Activated CD8-positive, alpha-beta memory T cell treated with anti-CD3 and anti-CD28 coated beads for 36 hours (primary cell): ENCODE measurements around the gene CCDC85C. TPM values are rescaled to one million over a fixed set of nuclear protein-coding genes. Genes with fewer than 3 reads are reported as not detected.

Source experiments
- CTCF ChIA-PET: fragments of 350-600 bp; sonication (Branson Sonifier 250); formaldehyde crosslinking; loops from one replicate; lab custom pipeline; 2021; ENCODE audit warnings: antibody characterized with exemption; lab: Charles Lee
- POLR2A ChIA-PET: fragments of 350-600 bp; sonication (Branson Sonifier 250); formaldehyde crosslinking; loops from one replicate; lab custom pipeline; 2021; ENCODE audit warnings: antibody characterized with exemption; lab: Charles Lee
- total RNA-seq, 2 experiments: library from RNA; stranded (reverse); gene quantifications; one replicate each; pipeline ENCODE4 v1.2.3, GENCODE V29; 2021

CCDC85C gene
- total RNA-seq, 2 experiments from 2014 or later = 4.7 to 5.5 TPM

DNA sequence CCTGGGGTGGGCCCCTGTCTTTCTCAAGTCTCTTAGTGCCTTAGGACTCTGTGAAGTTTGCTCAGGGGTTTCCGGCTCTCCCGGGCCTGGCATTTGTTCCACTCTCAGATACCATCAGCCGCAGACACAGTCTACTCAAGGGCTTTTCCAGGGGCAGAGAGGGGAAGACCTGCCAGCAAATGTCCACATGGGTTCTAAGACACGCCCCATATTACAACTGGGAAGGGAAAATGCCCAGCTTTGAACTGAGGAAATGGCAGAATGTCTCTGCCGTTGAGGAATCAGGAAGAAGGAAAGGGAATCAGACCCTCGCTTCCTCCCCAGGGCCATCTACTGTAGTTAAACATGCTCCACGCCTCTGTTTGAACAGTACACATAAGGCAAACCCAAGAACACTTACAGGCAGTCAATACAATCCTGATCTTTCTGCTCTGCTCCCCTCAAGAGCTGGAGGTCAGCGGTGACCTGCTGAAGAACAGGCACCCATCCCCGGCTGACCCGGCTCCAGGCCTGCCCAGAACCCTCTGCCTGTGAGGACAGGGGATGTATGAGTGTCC, 7.9 kb downstream of the CCDC85C start:
- POLR2A ChIA-PET = no interaction called here
- CTCF ChIA-PET = interaction anchor here (1.4 kb wide), 1 partner anchor 9 kb away, joined by 6 read pairs; no protein-coding TSS in a partner anchor

DNA sequence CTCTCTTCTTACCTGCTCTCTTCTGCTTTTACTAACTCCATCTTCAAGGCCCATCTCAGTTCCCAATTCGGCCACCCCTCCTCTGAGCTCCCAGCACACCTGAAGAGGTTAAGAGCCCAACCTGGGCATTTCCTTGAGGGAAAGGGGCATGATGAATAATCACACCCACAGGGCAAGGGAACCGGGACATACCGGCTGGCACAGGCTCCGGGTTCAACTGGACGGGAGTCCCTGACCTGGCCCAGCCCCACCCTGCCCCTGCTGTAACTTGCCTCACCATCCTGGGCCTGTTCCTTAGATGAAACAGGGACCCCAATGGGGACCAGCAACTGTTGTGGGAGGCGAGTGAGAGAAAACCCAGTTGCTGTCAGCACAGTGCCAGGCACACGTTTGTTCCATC, 8.5 kb downstream of the CCDC85C start:
- ChIA-PET CTCF (interaction anchor here (1.4 kb wide), 1 partner anchor 10 kb away, joined by 6 read pairs; no protein-coding TSS in a partner anchor), POLR2A (interaction anchor here (2.1 kb wide), 1 partner anchor 9 kb away, joined by 16 read pairs; the partner anchor contains the start of gene CCDC85C)

- ChIA-PET CTCF (interaction anchor here (1.4 kb wide), 1 partner anchor 10 kb away, joined by 6 read pairs; no protein-coding TSS in a partner anchor), POLR2A (interaction anchor here (2.1 kb wide), 1 partner anchor 9 kb away, joined by 16 read pairs; the partner anchor contains the start of gene CCDC85C)
Measured at GRCh38 chr14:99595034-99595433, 9.0 kb downstream of the CCDC85C start.

GRCh38 chr14:99593971-99594841, 9.8 kb downstream of the CCDC85C start:
- CTCF ChIA-PET = interaction anchor here (1.4 kb wide), 1 partner anchor 11 kb away, joined by 6 read pairs; no protein-coding TSS in a partner anchor
- POLR2A ChIA-PET = interaction anchor here (2.1 kb wide), 1 partner anchor 10 kb away, joined by 16 read pairs; the partner anchor contains the start of gene CCDC85C

GRCh38 chr14:99592933-99593753, 10.9 kb downstream of the CCDC85C start:
- CTCF ChIA-PET = no interaction called here

DNA sequence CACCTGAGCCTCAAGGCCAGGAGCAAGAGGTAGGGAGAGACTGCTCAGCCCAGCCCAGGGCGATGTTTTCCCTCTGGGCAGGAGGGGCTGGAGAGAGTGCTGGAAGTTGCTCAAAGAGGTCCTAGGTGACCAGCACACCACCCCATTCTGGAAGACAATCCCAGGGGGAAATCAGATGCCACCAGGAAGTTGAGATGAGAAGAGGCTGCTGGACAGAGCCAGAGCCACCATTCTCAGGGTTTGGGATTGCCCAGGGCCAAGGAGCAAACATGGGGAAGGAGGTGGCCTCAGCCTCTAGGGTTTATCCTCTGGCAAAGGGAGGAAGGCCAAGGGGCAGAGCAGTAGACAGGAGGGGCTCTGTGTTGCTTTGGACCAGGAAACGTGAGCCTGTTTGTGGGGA, 11.6 kb downstream of the CCDC85C start:
- CTCF ChIA-PET = no interaction called here
- POLR2A ChIA-PET = no interaction called here

More at GRCh38 chr14:99592933-99593753, 10.9 kb downstream of the CCDC85C start:
- POLR2A ChIA-PET = no interaction called here

DNA sequence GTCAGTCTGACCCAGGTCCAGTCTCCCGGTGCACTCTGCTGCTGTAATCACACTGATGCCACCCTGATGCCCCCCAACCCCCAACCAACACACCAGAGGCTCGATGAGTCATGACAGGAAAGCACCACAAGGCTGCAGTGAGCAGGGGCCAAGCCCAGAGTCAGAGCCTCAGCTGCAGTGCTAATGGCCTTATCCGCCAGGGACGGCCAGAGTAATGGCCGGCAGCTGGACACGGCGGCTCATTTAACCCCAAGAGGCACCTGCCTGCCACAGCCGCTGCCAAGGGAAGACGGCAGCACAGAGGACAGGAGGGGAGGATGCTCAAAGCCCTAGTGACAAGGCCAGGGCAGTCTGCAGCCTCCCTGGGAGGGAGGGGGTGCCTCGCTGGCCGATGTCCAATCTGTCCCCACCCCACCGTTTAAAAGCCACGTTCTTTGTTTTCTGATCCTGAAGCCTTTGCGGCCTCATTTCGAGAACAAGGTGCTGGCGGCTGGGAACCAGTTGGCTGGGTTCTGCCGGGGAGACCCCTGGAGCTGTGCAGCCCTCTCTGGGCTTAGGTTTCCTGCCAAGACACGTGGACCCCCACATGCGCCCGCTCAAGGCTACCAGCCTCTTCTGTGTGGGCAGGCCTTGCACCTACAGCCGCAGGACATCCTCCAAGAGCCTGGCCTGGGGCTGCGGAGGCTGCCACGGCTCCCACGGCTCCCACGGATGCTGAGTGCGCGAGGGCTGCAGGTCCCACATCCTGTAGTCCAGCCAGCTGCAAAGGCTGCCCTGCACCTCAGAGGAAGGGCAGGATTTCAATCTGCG, 13.1 kb downstream of the CCDC85C start:
- CTCF ChIA-PET = interaction anchor here (1.1 kb wide), 1 partner anchor 11 kb away, joined by 3 read pairs; no protein-coding TSS in a partner anchor
- POLR2A ChIA-PET = no interaction called here

- CTCF ChIA-PET = interaction anchor here (1.1 kb wide), 1 partner anchor 10 kb away, joined by 3 read pairs; no protein-coding TSS in a partner anchor
Measured at GRCh38 chr14:99589651-99590530, 14.1 kb downstream of the CCDC85C start.

GRCh38 chr14:99589031-99589441, 15.0 kb downstream of the CCDC85C start:
- ChIA-PET CTCF (no interaction called here), POLR2A (no interaction called here)

More at GRCh38 chr14:99589651-99590530, 14.1 kb downstream of the CCDC85C start:
- POLR2A ChIA-PET = no interaction called here

DNA sequence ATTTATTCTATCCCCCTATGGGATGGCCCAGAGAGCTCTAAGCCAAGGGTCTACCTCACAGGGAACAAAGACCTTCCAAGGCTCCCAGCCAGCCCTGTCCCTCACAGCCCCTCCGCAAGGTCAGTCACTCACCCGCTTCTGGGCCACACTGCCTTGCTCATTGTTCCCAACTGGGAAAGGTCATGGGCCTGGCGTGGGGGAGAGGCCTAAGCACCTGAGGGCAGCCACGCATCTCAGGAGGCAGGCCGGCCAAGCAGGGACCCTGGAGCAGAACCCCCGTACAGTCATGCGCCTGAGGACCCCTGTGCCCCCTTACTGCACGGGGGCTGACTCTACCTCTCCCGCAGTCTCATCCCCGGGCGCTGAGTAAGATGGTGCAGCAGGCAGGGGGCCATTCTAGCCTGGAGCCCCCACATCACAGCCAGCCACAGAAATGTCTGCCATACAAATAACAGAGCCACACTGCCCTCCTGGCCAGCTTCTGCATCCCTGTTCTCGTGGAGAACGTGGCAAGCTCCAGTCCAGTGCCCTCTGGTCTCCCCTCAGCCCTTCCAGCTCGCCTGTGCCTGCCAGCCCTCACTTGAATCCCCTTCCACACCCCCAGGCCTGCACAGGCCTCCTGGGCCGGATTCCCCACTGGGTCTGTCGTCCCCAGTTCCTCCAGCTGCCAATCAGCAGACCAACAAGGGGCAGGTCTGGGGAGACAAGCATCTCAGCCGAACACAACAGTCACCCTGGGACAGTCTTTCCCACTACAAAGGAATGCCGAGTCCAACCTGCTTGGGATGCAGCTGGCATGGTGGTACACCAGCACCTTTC, 16.3 kb downstream of the CCDC85C start:
- CTCF ChIA-PET = no interaction called here
- POLR2A ChIA-PET = no interaction called here

GRCh38 chr14:99586761-99587459, 17.1 kb downstream of the CCDC85C start:
- POLR2A ChIA-PET = no interaction called here

DNA sequence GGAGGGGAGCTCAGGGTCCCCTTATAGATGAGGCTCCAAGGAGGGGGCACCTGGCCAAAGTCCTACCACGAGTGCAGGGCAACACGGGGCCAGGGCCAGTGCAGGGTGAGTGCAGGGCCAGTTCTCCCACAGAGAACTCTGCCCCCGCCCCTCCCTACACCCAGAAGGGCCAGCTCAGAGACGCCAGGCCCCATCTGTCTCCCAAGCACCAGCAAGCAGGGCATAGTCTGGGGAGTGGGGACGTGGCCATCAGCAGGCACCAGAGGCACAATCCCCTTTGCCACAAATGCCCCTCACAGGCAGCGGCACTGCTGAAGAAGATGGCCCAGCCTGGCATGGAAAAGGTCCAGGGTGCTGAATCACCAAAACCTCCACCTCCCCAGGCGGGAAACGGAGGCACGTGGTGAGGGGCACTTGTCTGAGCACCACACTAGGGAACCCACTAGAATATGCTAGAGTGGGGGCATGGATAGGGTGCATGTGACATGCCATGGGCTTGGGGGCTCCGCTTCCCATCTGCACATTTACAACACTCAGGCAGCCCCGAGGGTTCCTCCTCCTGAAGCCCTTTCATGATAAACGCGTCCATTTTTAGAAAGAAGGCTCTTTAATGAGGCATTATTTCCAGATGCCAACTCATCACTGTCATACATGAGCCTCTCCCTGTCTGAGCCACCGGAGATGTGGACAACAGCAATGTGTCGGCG, 17.8 kb downstream of the CCDC85C start:
- POLR2A ChIA-PET = no interaction called here
- CTCF ChIA-PET = no interaction called here

More at GRCh38 chr14:99586761-99587459, 17.1 kb downstream of the CCDC85C start:
- CTCF ChIA-PET = no interaction called here

DNA sequence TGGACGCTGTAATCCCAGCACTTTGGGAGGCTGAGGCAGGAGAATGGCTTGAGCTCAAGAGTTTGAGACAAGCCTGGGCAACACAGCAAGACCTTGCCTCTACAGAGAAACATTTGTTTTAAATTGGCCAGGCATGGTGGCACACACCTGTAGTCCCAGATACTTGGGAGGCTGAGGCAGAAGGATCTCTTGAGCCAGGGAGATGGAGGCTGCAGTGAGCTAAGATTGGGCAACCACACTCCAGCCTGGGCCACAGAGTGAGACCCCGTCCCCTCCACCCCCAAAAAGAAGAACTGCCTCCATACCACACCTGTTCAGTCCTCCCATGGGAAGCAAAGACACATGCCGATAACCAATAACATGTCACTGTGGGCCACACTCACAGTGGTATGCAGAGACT, 19.2 kb downstream of the CCDC85C start:
- ChIA-PET POLR2A (no interaction called here), CTCF (no interaction called here)

DNA sequence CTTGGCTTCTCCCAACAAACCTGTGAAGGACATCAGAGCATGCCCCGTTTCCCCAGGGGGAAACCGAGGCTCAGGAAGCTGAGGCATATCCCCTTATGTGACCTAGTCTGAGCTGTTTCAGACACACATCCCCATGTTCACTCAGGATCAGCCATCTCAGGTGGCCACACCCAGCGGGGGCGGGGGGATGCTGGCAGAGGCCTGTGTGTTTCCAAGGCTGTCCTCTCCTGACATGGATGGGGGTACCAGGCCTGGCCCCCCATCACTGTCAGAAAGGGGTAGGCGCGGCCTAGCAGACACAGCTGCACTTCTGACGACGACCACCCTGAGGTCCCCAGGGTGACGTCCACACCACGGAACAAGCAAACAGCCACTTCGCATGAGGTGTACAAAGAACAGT, 22.1 kb downstream of the CCDC85C start:
- ChIA-PET POLR2A (no interaction called here), CTCF (interaction anchor here (1.2 kb wide), 1 partner anchor 27 kb away, joined by 3 read pairs; no protein-coding TSS in a partner anchor)

- CTCF ChIA-PET = interaction anchor here (1.2 kb wide), 1 partner anchor 26 kb away, joined by 3 read pairs; no protein-coding TSS in a partner anchor
- POLR2A ChIA-PET = no interaction called here
Measured at GRCh38 chr14:99581374-99581773, 22.6 kb downstream of the CCDC85C start.
